ENCODE measurements around the gene CEP83.

CEP83 gene

GRCh38 chr12:94359761-94360160 lies 99.9 kb downstream of the CEP83 start:
- TF ChIP-seq CSDC2 (CRISPR knock-in tag; IDR thresholded peaks at IDR 0.05), result no peak
- no peak for TF ChIP-seq ESRRG (CRISPR knock-in tag; IDR thresholded peaks at IDR 0.05)
- TF ChIP-seq ZC3H10 (CRISPR knock-in tag; IDR thresholded peaks at IDR 0.05), result no peak
- no peak for TF ChIP-seq ZNF70 (CRISPR knock-in tag; IDR thresholded peaks at IDR 0.05)
- TF ChIP-seq SNAI2 (CRISPR knock-in tag; IDR thresholded peaks at IDR 0.05), result no peak
- no peak for TF ChIP-seq TCF4 (CRISPR knock-in tag; IDR thresholded peaks at IDR 0.05; ENCODE audit: borderline replicate concordance)
- no peak for TF ChIP-seq ZFP3 (CRISPR knock-in tag; IDR thresholded peaks at IDR 0.05)
- TF ChIP-seq PPARA (CRISPR knock-in tag; IDR thresholded peaks at IDR 0.05; ENCODE audit: borderline replicate concordance), result no peak
- no peak for TF ChIP-seq BACH2 (CRISPR knock-in tag; IDR thresholded peaks at IDR 0.05; ENCODE audit: borderline replicate concordance)
- no peak for TF ChIP-seq ISL1 (CRISPR knock-in tag; IDR thresholded peaks at IDR 0.05)
- no peak for TF ChIP-seq PATZ1 (CRISPR knock-in tag; IDR thresholded peaks at IDR 0.05; ENCODE audit: borderline replicate concordance)
- TF ChIP-seq TSHZ2 (CRISPR knock-in tag; IDR thresholded peaks at IDR 0.05), result no peak
- no peak for TF ChIP-seq CSRNP3 (CRISPR knock-in tag; IDR thresholded peaks at IDR 0.05)
- no peak for TF ChIP-seq POU6F1 (CRISPR knock-in tag; IDR thresholded peaks at IDR 0.05; ENCODE audit: borderline replicate concordance, low read depth)
- no peak for TF ChIP-seq ZNF565 (CRISPR knock-in tag; conservative IDR thresholded peaks at IDR 0.05; ENCODE audit: low read depth)
- TF ChIP-seq GLIS3 (CRISPR knock-in tag; IDR thresholded peaks at IDR 0.05), result no peak
- no peak for TF ChIP-seq ZFP30 (CRISPR knock-in tag; IDR thresholded peaks at IDR 0.05)
- no peak for ATAC-seq

GRCh38 chr12:94353130-94353529 lies 106.5 kb downstream of the CEP83 start:
- TF ChIP-seq GLIS3 (CRISPR knock-in tag; IDR thresholded peaks at IDR 0.05), result no peak
- TF ChIP-seq CSDC2 (CRISPR knock-in tag; IDR thresholded peaks at IDR 0.05), result no peak
- no peak for TF ChIP-seq ZNF70 (CRISPR knock-in tag; IDR thresholded peaks at IDR 0.05)
- no peak for TF ChIP-seq PATZ1 (CRISPR knock-in tag; IDR thresholded peaks at IDR 0.05; ENCODE audit: borderline replicate concordance)
- no peak for TF ChIP-seq CSRNP3 (CRISPR knock-in tag; IDR thresholded peaks at IDR 0.05)
- TF ChIP-seq OSR1 (CRISPR knock-in tag; IDR thresholded peaks at IDR 0.05), result no peak
- no peak for TF ChIP-seq SNAI2 (CRISPR knock-in tag; IDR thresholded peaks at IDR 0.05)
- TF ChIP-seq ZFP30 (CRISPR knock-in tag; IDR thresholded peaks at IDR 0.05), result no peak
- TF ChIP-seq TOX (CRISPR knock-in tag; IDR thresholded peaks at IDR 0.05; ENCODE audit: borderline replicate concordance), result no peak
- no peak for TF ChIP-seq PPARA (CRISPR knock-in tag; IDR thresholded peaks at IDR 0.05; ENCODE audit: borderline replicate concordance)
- TF ChIP-seq TCF4 (CRISPR knock-in tag; IDR thresholded peaks at IDR 0.05; ENCODE audit: borderline replicate concordance), result no peak
- no peak for TF ChIP-seq ZFP3 (CRISPR knock-in tag; IDR thresholded peaks at IDR 0.05)
- no peak for TF ChIP-seq TSHZ2 (CRISPR knock-in tag; IDR thresholded peaks at IDR 0.05)
- no peak for ATAC-seq
